Smooth muscle cell (in vitro differentiated cells): ENCODE data around the gene DDAH2. TPM values are rescaled to one million over a fixed set of nuclear protein-coding genes. Genes with fewer than 3 reads are reported as not detected.

ENCODE experiments used
- DNase-seq: peaks from one replicate; lab custom pipeline; 2025; ENCODE audit not compliant: unreplicated experiment; lab: John Stamatoyannopoulos, UW
- H2AFZ ChIP-seq: fragments of 200-600 bp; sonication (generic); 2 replicates; pipeline ENCODE4 v1.6.0; 2016; ENCODE audit warnings: antibody characterized with exemption, low read depth, mild to moderate bottlenecking
- H3F3A ChIP-seq: fragments of 200-600 bp; sonication (generic); 2 replicates; pipeline ENCODE4 v1.6.0; 2017; ENCODE audit warnings: antibody characterized with exemption, low read depth
- H3K27ac ChIP-seq: fragments of 200-600 bp; sonication (generic); 2 replicates; pipeline ENCODE4 v1.5.1; 2016; ENCODE audit warnings: low read depth, mild to moderate bottlenecking
- H3K27me3 ChIP-seq: fragments of 200-600 bp; sonication (generic); 2 replicates; pipeline ENCODE4 v1.6.1; 2016; ENCODE audit warnings: low read depth, mild to moderate bottlenecking
- H3K36me3 ChIP-seq: fragments of 200-600 bp; sonication (generic); 2 replicates; pipeline ENCODE4 v1.5.1; 2016; ENCODE audit warnings: low read depth
- H3K4me1 ChIP-seq: fragments of 200-600 bp; sonication (generic); 2 replicates; pipeline ENCODE4 v1.5.1; 2016; ENCODE audit warnings: low read depth
- H3K4me2 ChIP-seq: fragments of 200-600 bp; sonication (generic); 2 replicates; pipeline ENCODE4 v1.6.0; 2016; ENCODE audit warnings: mild to moderate bottlenecking
- H3K4me3 ChIP-seq: fragments of 200-600 bp; sonication (generic); 2 replicates; pipeline ENCODE4 v1.5.1; 2016; ENCODE audit warnings: mild to moderate bottlenecking
- H3K79me2 ChIP-seq: fragments of 200-600 bp; sonication (generic); 2 replicates; pipeline ENCODE4 v1.6.0; 2016; ENCODE audit warnings: low read depth, mild to moderate bottlenecking
- H3K9ac ChIP-seq: fragments of 200-600 bp; sonication (generic); 2 replicates; pipeline ENCODE4 v1.6.0; 2016; ENCODE audit warnings: low read depth
- H3K9me3 ChIP-seq: fragments of 200-600 bp; sonication (generic); replicated peaks from 2 replicates; pipeline ENCODE4 v1.5.1; 2016; ENCODE audit warnings: low read depth
- H4K20me1 ChIP-seq: fragments of 200-600 bp; sonication (generic); 2 replicates; pipeline ENCODE4 v1.6.0; 2016; ENCODE audit warnings: low read depth
- CTCF ChIP-seq: fragments of 200-600 bp; sonication (generic); IDR thresholded peaks from 2 replicates; pipeline ENCODE4 v1.5.1; 2017; ENCODE audit warnings: borderline replicate concordance, mild to moderate bottlenecking, antibody characterized with exemption; ENCODE audit not compliant: insufficient read depth, poor library complexity, severe bottlenecking
- WGBS: methylation state at CpG from one replicate; pipeline ENCODE4 v1.1.7; 2016; ENCODE audit warnings: low lambda C conversion rate; 5-methylcytosine and 5-hydroxymethylcytosine counted together
- polyA plus RNA-seq: library from polyadenylated mRNA; unstranded; fragments of >200 nt; fragmentation: Nextera tagmentation; extraction: Ambion mirVana; gene quantifications from 2 replicates; pipeline ENCODE4 v1.2.1, GENCODE V29; 2016
- total RNA-seq: library from RNA; depleted of rRNA; stranded (reverse); fragments of >200 nt; gene quantifications from 2 replicates; pipeline ENCODE4 v1.2.3, GENCODE V29; 2014

Gene DDAH2
- total and polyA plus RNA-seq, 2 experiments from 2014 or later = 104 to 134 TPM

- peak overlapping the region; percentile 28 for H3K9ac ChIP-seq
- TF ChIP-seq CTCF = no peak
- no peaks in the 10 kb centered on the region for H3K9me3 ChIP-seq
- H3K4me1 ChIP-seq = no peaks in the 10 kb centered on the region
- no peak overlapping the region for H3K4me2 ChIP-seq
- 74% methylated on average over 5 of the region's 5 CpGs for WGBS
- peak overlapping the region; percentile 60 for H3K27ac ChIP-seq
- H3K36me3 ChIP-seq = no peaks in the 10 kb centered on the region
- no peaks in the 10 kb centered on the region for H4K20me1 ChIP-seq
- no peak overlapping the region for H3K4me3 ChIP-seq
- H3K27me3 ChIP-seq = no peaks in the 10 kb centered on the region
- no peaks in the 10 kb centered on the region for H3K79me2 ChIP-seq
- no peaks in the 10 kb centered on the region for H3F3A ChIP-seq
- no peak for DNase-seq
- no peak overlapping the region for H2AFZ ChIP-seq
Measured at GRCh38 chr6:31720196-31720770, 8.8 kb downstream of the DDAH2 start.

- no peak overlapping the region for H2AFZ ChIP-seq
- no peaks in the 10 kb centered on the region for H3K36me3 ChIP-seq
- peaks cover 11% of the 10 kb centered on the region for H3K4me1 ChIP-seq
- 94% methylated on average over 6 of the region's 6 CpGs for WGBS
- H3K79me2 ChIP-seq = no peaks in the 10 kb centered on the region
- H3K4me2 ChIP-seq = no peak overlapping the region
- H4K20me1 ChIP-seq = no peaks in the 10 kb centered on the region
- TF ChIP-seq CTCF = no peak
- DNase-seq = no peak
- H3K9ac ChIP-seq = no peak overlapping the region
- no peaks in the 10 kb centered on the region for H3K9me3 ChIP-seq
- H3K4me3 ChIP-seq = no peak overlapping the region
- H3F3A ChIP-seq = no peaks in the 10 kb centered on the region
- no peaks in the 10 kb centered on the region for H3K27me3 ChIP-seq
- peak overlapping the region; percentile 37 for H3K27ac ChIP-seq
Measured at GRCh38 chr6:31719001-31719400, 10.1 kb downstream of the DDAH2 start.

- H3K27me3 ChIP-seq = no peaks in the 10 kb centered on the region
- no peak overlapping the region for H3K4me2 ChIP-seq
- TF ChIP-seq CTCF = no peak
- 93% methylated on average over 1 of the region's 1 CpG for WGBS
- no peaks in the 10 kb centered on the region for H3K36me3 ChIP-seq
- no peaks in the 10 kb centered on the region for H4K20me1 ChIP-seq
- H3K79me2 ChIP-seq = no peaks in the 10 kb centered on the region
- H3K4me1 ChIP-seq = peaks cover 18% of the 10 kb centered on the region
- H3F3A ChIP-seq = no peaks in the 10 kb centered on the region
- H2AFZ ChIP-seq = no peak overlapping the region
- DNase-seq = no peak
- H3K9ac ChIP-seq = no peak overlapping the region
- no peaks in the 10 kb centered on the region for H3K9me3 ChIP-seq
- H3K27ac ChIP-seq = peak overlapping the region; percentile 37
- H3K4me3 ChIP-seq = no peak overlapping the region
Measured at GRCh38 chr6:31718265-31718664, 10.8 kb downstream of the DDAH2 start.
